HG03354 (cell line): ENCODE results near the gene SNRPE.
"Not testable (repeated sequence)": the region's sequence is repeated elsewhere in the genome, so short reads cannot be mapped to it uniquely, and the experiment has no call there.

ENCODE experiments used
- ATAC-seq: cut with Tn5 transposase; IDR thresholded peaks from one replicate; pipeline ENCODE4 v1.9.1; 2021; ENCODE audit warnings: mild to moderate bottlenecking; ENCODE audit not compliant: unreplicated experiment, poor library complexity, severe bottlenecking

SNRPE gene

GRCh38 chr1:203861379-203862184 is at the start of gene SNRPE:
Gene SNRPE (plus strand): TSS chr1:203861599. CDS start chr1:203861660, 61 bp downstream.
- peak; percentile 97 for ATAC-seq

GRCh38 chr1:203813581-203814341 is 47.6 kb upstream of the SNRPE start:
- ATAC-seq: no peak

- ATAC-seq: no peak
These were observed 43.0 kb upstream of the SNRPE start for GRCh38 chr1:203818399-203818798.

- ATAC-seq: no peak
These were observed 38.1 kb upstream of the SNRPE start for GRCh38 chr1:203823306-203823705.

GRCh38 chr1:203826175-203826574 is 35.2 kb upstream of the SNRPE start:
- ATAC-seq: no peak

- ATAC-seq: no peak
These were observed 33.4 kb upstream of the SNRPE start for GRCh38 chr1:203828002-203828401.

- no peak for ATAC-seq
These were observed 32.9 kb upstream of the SNRPE start for GRCh38 chr1:203828503-203828902.

GRCh38 chr1:203829247-203829646 is 32.2 kb upstream of the SNRPE start:
- not testable (repeated sequence) for ATAC-seq

GRCh38 chr1:203835476-203835875 is 25.9 kb upstream of the SNRPE start:
- ATAC-seq: no peak

GRCh38 chr1:203839081-203839480 is 22.3 kb upstream of the SNRPE start:
- no peak for ATAC-seq

GRCh38 chr1:203840208-203840808 is 21.1 kb upstream of the SNRPE start:
- ATAC-seq: no peak

GRCh38 chr1:203842559-203842876 is 18.9 kb upstream of the SNRPE start:
- no peak for ATAC-seq

GRCh38 chr1:203843435-203843834 is 18.0 kb upstream of the SNRPE start:
- ATAC-seq: no peak

- ATAC-seq: not testable (repeated sequence)
These were observed 8.3 kb upstream of the SNRPE start for GRCh38 chr1:203853112-203853511.

- ATAC-seq: no peak
These were observed 3.3 kb upstream of the SNRPE start for GRCh38 chr1:203858055-203858454.

- ATAC-seq: no peak
These were observed 2.4 kb upstream of the SNRPE start for GRCh38 chr1:203858975-203859374.

GRCh38 chr1:203860396-203861025 is 888 bp upstream of the SNRPE start:
- ATAC-seq: no peak

- ATAC-seq: no peak
These were observed 6.4 kb downstream of the SNRPE start for GRCh38 chr1:203867802-203868201.

- no peak for ATAC-seq
These were observed 8.8 kb downstream of the SNRPE start for GRCh38 chr1:203870245-203870644.

GRCh38 chr1:203871114-203871880 is 9.9 kb downstream of the SNRPE start:
- ATAC-seq: no peak
